Naive thymus-derived CD8-positive, alpha-beta T cell (primary cell): ENCODE data around the gene GRK5. TPM values are rescaled to one million over a fixed set of nuclear protein-coding genes. Genes with fewer than 3 reads are reported as not detected.

Experiments used
- ATAC-seq, 2 donors: fragments of 150-1000 bp; cut with Tn5 transposase in 1 of 2; sonication (Bioruptor Pico), chemical (Tn5 transposase) in 1 of 2; 1 replicate in 1 of 2; 2 replicates in 1 of 2; pipeline ENCODE4 v1.10.0; 2021; ENCODE audit warnings: mild to moderate bottlenecking in 2 of 2, moderate library complexity in 2 of 2
- POLR2A ChIA-PET: fragments of 350-600 bp; sonication (Branson Sonifier 250); formaldehyde crosslinking; loops from one replicate; lab custom pipeline; 2021; ENCODE audit warnings: antibody characterized with exemption; lab: Charles Lee
- DNase-seq, 10 donors: peaks; one replicate each; pipeline versions ENCODE4 v3.0.0 to v3.0.0-alpha.2; 2020 to 2022
- H3K27ac Mint-ChIP-seq, 10 donors: one replicate each; pipeline ENCODE4 v1.8.0; 2020 to 2022; ENCODE audit warnings: mild to moderate bottlenecking in 10 of 10, mixed read lengths in 10 of 10, moderate library complexity in 4 of 10, inconsistent platforms in 1 of 10
- H3K27me3 Mint-ChIP-seq, 5 donors: one replicate each; pipeline ENCODE4 v1.8.0; 2021 to 2022; ENCODE audit warnings: mixed read lengths in 5 of 5
- H3K36me3 Mint-ChIP-seq, 3 donors: one replicate each; pipeline ENCODE4 v1.8.0; 2020 to 2022; ENCODE audit warnings: mixed read lengths in 3 of 3, mild to moderate bottlenecking in 2 of 3, inconsistent platforms in 1 of 3
- H3K4me1 Mint-ChIP-seq, 4 donors: one replicate each; pipeline ENCODE4 v1.8.0; 2021 to 2022; ENCODE audit warnings: mixed read lengths in 4 of 4
- H3K4me3 Mint-ChIP-seq, 10 donors: one replicate each; pipeline ENCODE4 v1.8.0; 2020 to 2022; ENCODE audit warnings: mild to moderate bottlenecking in 10 of 10, mixed read lengths in 10 of 10, moderate library complexity in 6 of 10, inconsistent platforms in 1 of 10
- H3K9me3 Mint-ChIP-seq, 9 donors: one replicate each; pipeline ENCODE4 v1.8.0; 2020 to 2022; ENCODE audit warnings: mixed read lengths in 9 of 9, mild to moderate bottlenecking in 3 of 9, inconsistent platforms in 1 of 9, moderate library complexity in 1 of 9
- polyA plus RNA-seq, 3 donors: library from polyadenylated mRNA; unstranded; fragments of 300-500 nt; fragmentation: Illumina TruSeq; gene quantifications; one replicate each; pipeline ENCODE4 v1.2.3, GENCODE V29; 2021
- total RNA-seq, 8 experiments: library from RNA in 2 of 8; stranded (reverse) in 2 of 8; gene quantifications; one replicate each; pipeline ENCODE4 v1.2.3 and lab custom pipeline; 2021 to 2026

Gene GRK5
- total and polyA plus RNA-seq, 5 experiments from 2014 or later, result 4.4 to 23.2 (median 11.0) TPM

DNA sequence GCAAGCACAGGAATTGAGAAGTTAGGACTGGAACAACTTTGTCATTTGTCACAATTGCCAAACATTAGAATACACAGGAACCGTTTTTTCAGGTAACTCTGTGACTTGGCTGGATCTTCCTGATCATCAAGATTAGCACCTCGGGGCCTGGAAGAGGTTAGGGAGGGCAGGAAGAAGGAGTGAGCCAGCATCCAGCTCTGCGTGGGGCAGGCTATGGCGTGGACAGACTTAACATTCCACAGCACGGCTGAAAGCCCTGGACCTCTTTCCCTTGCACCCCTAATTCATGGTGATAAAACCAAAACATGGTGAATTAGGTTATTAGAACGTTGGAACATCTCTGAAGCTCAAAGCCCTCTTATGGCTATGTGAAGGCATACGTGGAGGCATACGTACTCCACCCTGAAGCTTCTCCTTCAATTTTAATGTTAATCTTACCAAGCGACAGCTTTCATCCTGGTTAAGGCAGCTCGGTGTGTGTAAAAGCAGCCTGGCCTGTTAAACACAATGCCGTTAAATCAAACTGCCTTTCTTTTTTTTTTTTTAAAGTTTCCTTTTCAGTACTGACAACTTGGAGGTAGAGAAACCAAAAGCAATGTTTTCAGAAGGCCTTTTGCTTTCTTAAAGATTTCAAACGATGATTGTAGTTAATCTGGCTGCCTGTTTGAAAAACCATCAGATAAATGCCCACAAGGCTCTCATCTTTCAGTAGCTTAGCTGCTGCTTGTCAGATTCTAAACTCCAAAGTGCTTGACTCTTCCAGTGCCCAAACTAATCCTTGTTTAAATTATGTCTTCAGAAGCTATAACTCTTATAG, 4.5 kb downstream of the GRK5 start:
- Mint-ChIP-seq H3K27me3 (no peaks in the 10 kb centered on the region), H3K4me1 (peaks cover 25 to 75% (median 56%) of the 10 kb centered on the region in 4 donors), H3K4me3 (peak overlapping the region; percentile 62 to 85 (median 72)), H3K36me3 (no peaks in the 10 kb centered on the region), H3K27ac (peak overlapping the region; percentile 86 to 97 (median 96)), H3K9me3 (no peaks in the 10 kb centered on the region)
- peak in 4 of 10 donors; percentile 19 to 67 (median 54) for DNase-seq
- POLR2A ChIA-PET, result interaction anchor here (0.7 to 2.3 kb wide), 6 partner anchors 57 to 331 kb away, joined by 3 to 9 read pairs (median 3); partner anchors contain the start of gene RGS10
- peak; percentile 2 to 9 for ATAC-seq

DNA sequence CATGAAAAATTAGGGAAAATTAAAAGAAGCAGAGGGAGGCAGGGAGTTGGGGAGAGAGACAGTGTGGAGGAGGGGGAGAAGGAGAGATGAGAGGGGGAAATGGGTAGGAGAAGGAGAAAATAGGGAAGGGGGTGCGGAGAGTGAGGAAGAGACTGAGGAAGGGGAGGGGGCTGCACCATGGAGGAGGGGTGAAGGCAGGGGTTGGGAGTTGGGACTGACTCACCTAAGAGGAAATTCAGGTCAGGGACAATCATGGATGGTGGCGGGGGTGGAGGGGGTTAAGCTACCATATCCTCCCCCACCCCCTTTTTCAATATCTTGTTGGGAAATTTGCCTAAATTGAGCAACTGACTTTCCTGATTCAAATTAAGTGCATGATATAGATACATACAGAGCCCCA, 8.0 kb downstream of the GRK5 start:
- POLR2A ChIA-PET, result no interaction called here
- ATAC-seq (no peak), DNase-seq (no peak)
- H3K4me1 Mint-ChIP-seq, result peaks cover 15 to 64% (median 46%) of the 10 kb centered on the region in 4 donors
- H3K27ac Mint-ChIP-seq, result peak overlapping the region in 3 of 10 donors; percentile 10 to 70 (median 67)
- no peaks in the 10 kb centered on the region for H3K36me3 Mint-ChIP-seq
- no peaks in the 10 kb centered on the region for H3K27me3 Mint-ChIP-seq
- H3K9me3 Mint-ChIP-seq, result no peaks in the 10 kb centered on the region
- H3K4me3 Mint-ChIP-seq, result no peak overlapping the region

DNA sequence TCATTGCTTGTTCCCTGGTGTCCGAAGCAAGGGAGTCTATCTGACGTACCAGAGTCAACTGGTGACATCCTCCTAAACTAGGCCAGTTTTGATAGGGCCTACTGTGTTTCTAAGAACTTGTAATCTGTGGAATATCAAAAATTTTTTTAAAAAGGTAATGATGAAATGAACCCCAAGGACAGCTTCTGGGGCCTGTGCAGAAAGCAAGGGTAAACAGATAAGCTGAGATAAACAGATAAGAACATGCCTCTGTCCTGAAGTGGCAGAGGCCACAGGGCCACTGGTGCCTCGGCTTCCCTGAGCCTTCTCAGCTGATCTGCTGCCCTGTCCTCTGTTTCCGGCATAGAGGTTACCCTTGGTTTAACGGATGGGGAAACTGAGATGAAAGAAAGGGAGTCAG, 8.8 kb downstream of the GRK5 start:
- POLR2A ChIA-PET, result no interaction called here
- Mint-ChIP-seq H3K27me3 (no peaks in the 10 kb centered on the region), H3K4me1 (peaks cover 16 to 59% (median 44%) of the 10 kb centered on the region in 4 donors), H3K9me3 (no peaks in the 10 kb centered on the region), H3K36me3 (no peaks in the 10 kb centered on the region), H3K4me3 (no peak overlapping the region), H3K27ac (peak overlapping the region in 5 of 10 donors; percentile 11 to 48 (median 22))
- no peak for DNase-seq
- no peak for ATAC-seq

DNA sequence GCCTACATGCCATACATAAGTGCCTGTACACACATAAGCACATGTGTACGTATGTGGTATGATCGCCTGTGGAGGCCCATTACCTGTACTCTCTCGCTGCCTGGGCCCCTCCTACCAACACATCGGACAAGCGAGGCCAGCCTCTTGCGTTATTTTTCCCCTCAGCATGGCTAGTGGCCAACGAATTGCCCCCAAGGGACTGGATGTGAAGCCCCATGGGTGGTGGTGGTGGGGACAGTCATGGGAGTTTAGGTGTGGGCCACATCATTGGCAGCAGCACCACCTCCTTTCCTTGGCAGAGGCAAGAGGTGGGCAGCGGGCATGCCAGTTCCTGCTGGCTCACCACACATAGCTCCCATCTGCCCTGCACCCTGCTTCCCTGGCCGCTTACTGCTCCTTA, 10.0 kb downstream of the GRK5 start:
- peak overlapping the region in 2 of 10 donors; percentile 24 to 72 for H3K27ac Mint-ChIP-seq
- no peaks in the 10 kb centered on the region for H3K9me3 Mint-ChIP-seq
- no peak for ATAC-seq
- no peak overlapping the region for H3K4me3 Mint-ChIP-seq
- POLR2A ChIA-PET, result interaction anchor here (1.1 kb wide), 1 partner anchor 37 kb away, joined by 3 read pairs; no protein-coding TSS in a partner anchor
- DNase-seq, result no peak
- H3K36me3 Mint-ChIP-seq, result no peaks in the 10 kb centered on the region
- peaks cover 11 to 58% (median 39%) of the 10 kb centered on the region in 4 donors for H3K4me1 Mint-ChIP-seq
- no peaks in the 10 kb centered on the region for H3K27me3 Mint-ChIP-seq

DNA sequence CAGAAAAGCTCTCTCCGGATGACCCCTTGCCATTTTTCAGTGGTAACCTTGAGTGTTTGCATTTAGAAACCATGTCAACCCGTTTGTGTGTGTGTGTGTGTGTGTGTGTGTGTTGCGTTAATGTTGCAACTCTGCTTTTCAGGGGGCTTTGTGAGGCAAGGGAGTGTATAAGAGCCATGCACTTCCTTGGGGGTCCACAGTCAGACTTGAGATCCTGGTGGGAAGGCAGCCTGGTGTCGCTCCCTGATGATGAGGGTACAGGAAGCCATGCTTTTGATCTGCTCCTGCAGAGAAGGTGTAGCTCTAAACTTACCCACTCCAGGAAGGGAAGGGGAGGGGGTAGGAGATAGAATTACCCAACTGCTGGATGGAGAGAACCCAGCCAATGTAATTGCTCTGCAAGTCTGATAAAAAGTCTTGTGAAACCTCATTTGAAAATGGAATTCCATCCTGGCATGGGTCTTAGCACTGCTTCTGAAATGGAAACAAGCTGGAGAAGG, 10.7 kb downstream of the GRK5 start:
- H3K27ac Mint-ChIP-seq, result peak overlapping the region in 4 of 10 donors; percentile 15 to 72 (median 44)
- no peak for ATAC-seq
- H3K4me1 Mint-ChIP-seq, result peaks cover 13 to 57% (median 33%) of the 10 kb centered on the region in 4 donors
- no peaks in the 10 kb centered on the region for H3K9me3 Mint-ChIP-seq
- POLR2A ChIA-PET, result interaction anchor here (0.6 kb wide), 1 partner anchor 287 kb away, joined by 3 read pairs; no protein-coding TSS in a partner anchor
- no peaks in the 10 kb centered on the region for H3K36me3 Mint-ChIP-seq
- no peaks in the 10 kb centered on the region for H3K27me3 Mint-ChIP-seq
- no peak for DNase-seq
- H3K4me3 Mint-ChIP-seq, result peak overlapping the region in 2 of 10 donors; percentile 15 to 62

DNA sequence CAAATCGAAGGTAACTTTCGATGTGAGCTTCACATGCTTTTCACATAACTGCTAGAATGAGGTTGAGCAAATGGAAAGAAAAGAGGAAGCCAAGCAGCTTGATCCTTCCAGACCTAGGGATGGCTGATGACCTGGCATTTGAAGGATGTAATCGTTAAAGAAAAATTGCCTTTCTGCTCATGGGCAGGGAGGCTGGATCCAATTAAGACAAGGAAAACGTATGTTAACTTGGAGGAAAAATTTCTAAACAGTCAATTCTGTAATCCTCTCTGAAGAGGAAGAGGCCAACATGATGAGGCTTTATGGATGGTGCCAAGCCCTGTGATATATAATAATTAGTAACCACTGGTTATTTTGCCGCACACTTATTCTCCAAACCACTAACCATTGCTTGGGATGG, 12.5 kb downstream of the GRK5 start:
- POLR2A ChIA-PET, result no interaction called here

DNA sequence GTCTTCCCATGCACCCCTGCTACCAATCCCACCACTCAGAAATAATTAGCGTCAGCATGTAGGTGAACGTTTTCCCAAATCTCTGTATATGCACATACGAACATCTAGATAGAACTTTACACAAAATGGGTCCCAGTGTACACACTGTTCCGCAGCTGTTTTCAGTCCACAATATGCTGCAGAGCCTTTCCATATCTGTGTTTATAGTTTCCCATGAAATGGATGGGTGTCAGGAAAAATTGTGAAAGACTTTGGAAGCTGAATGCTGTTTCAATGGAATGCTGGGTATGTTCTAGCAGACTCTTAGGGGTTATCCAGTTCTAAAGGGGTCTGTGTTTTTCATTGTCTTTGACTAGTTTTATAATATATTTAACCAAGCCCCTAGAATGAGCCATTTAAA, 13.8 kb downstream of the GRK5 start:
- ATAC-seq, result no peak
- no peak overlapping the region for H3K4me3 Mint-ChIP-seq
- no peak overlapping the region for H3K27ac Mint-ChIP-seq
- peaks cover 0 to 1% (median 0%) of the 10 kb centered on the region in 5 donors for H3K27me3 Mint-ChIP-seq
- no peaks in the 10 kb centered on the region for H3K36me3 Mint-ChIP-seq
- peaks cover 11 to 40% (median 24%) of the 10 kb centered on the region in 4 donors for H3K4me1 Mint-ChIP-seq
- DNase-seq, result no peak
- POLR2A ChIA-PET, result no interaction called here
- no peaks in the 10 kb centered on the region for H3K9me3 Mint-ChIP-seq

More for the DNA sequence above, 12.5 kb downstream of the GRK5 start:
- DNase-seq, result no peak
- H3K27me3 Mint-ChIP-seq, result peaks cover 0 to 1% (median 0%) of the 10 kb centered on the region in 5 donors
- no peak for ATAC-seq
- H3K27ac Mint-ChIP-seq, result no peak overlapping the region
- peaks cover 11 to 46% (median 24%) of the 10 kb centered on the region in 4 donors for H3K4me1 Mint-ChIP-seq
- no peaks in the 10 kb centered on the region for H3K36me3 Mint-ChIP-seq
- H3K9me3 Mint-ChIP-seq, result no peaks in the 10 kb centered on the region
- no peak overlapping the region for H3K4me3 Mint-ChIP-seq

DNA sequence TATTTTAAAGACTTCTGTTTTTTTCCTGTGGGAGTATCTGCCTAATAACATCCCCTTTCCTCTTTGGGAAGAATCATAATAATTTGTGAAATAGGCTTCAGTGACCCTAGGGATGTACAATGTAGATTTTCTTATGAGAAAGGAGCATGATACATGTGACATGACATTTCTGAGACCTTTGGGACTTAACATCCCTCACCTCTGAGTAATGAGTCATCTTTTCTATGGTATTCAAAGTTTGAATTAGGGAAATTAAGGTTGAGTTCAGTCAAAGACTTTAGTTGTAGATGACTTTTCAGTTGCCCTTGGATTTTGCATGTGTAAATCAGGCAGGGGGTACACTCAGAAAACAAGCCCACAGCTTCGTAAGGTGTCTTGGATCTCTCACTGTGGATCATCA, 14.3 kb downstream of the GRK5 start:
- ATAC-seq, result no peak

DNA sequence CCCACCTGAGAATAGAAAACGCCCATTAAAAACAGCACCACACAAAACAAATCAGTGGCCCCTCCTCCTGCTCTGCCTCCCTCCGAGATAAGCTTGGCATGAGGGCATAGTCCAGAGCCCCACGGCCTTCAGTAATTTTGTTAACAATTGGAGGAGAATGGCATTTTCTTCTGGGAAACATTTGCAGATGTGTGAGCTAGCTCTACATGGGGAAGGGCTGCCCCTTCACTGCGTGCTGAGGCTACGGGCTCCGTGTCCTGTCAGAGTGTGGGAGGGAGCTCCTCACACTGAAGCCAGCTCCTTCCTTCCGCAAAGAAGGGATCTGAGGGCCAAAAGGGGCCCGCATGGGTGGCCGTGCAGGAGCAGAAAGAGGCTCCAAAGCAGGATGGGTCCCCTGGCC, 15.2 kb downstream of the GRK5 start:
- Mint-ChIP-seq H3K4me1 (peaks cover 11 to 38% (median 24%) of the 10 kb centered on the region in 4 donors), H3K36me3 (no peaks in the 10 kb centered on the region), H3K9me3 (no peaks in the 10 kb centered on the region), H3K27me3 (peaks cover 0 to 1% (median 0%) of the 10 kb centered on the region in 5 donors), H3K4me3 (no peak overlapping the region), H3K27ac (peak overlapping the region in 2 of 10 donors; percentile 6 to 79)
- ATAC-seq (no peak), DNase-seq (no peak)
- POLR2A ChIA-PET, result interaction anchor here (0.9 kb wide), 1 partner anchor 320 kb away, joined by 3 read pairs; the partner anchor contains the start of gene RGS10

More for the DNA sequence above, 14.3 kb downstream of the GRK5 start:
- POLR2A ChIA-PET, result interaction anchor here (0.9 kb wide), 1 partner anchor 321 kb away, joined by 3 read pairs; the partner anchor contains the start of gene RGS10
- Mint-ChIP-seq H3K4me3 (no peak overlapping the region), H3K27me3 (peaks cover 0 to 1% (median 0%) of the 10 kb centered on the region in 5 donors), H3K9me3 (no peaks in the 10 kb centered on the region), H3K4me1 (peaks cover 11 to 38% (median 24%) of the 10 kb centered on the region in 4 donors), H3K36me3 (no peaks in the 10 kb centered on the region), H3K27ac (peak overlapping the region in 1 of 10 donors; percentile 79)
- DNase-seq, result no peak

DNA sequence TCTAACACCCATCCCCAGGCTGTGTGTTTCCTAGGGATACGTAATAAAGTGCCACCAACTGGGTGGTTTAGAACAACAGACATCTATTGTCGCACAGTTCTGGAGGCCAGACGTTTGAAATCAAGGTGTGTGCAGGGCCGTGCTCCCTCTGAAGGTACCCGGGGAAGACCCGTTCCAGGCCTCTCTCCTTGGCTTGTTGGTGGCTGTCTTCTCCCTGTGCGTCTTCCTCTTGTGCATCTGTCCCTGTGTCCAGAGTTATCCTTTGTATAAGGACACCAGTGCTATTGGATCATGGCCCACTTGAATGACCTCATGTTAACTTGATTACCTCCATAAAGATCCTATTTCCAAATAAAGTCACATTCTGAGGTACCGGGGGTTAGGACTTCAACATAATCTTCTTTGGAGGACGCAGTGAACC, 15.6 kb downstream of the GRK5 start:
- peaks cover 8 to 39% (median 20%) of the 10 kb centered on the region in 4 donors for H3K4me1 Mint-ChIP-seq
- POLR2A ChIA-PET, result no interaction called here
- no peaks in the 10 kb centered on the region for H3K36me3 Mint-ChIP-seq
- no peak overlapping the region for H3K4me3 Mint-ChIP-seq
- H3K27me3 Mint-ChIP-seq, result peaks cover 0 to 1% (median 0%) of the 10 kb centered on the region in 5 donors
- H3K9me3 Mint-ChIP-seq, result no peaks in the 10 kb centered on the region
- DNase-seq, result no peak
- ATAC-seq, result no peak
- H3K27ac Mint-ChIP-seq, result peak overlapping the region in 1 of 10 donors; percentile 79

DNA sequence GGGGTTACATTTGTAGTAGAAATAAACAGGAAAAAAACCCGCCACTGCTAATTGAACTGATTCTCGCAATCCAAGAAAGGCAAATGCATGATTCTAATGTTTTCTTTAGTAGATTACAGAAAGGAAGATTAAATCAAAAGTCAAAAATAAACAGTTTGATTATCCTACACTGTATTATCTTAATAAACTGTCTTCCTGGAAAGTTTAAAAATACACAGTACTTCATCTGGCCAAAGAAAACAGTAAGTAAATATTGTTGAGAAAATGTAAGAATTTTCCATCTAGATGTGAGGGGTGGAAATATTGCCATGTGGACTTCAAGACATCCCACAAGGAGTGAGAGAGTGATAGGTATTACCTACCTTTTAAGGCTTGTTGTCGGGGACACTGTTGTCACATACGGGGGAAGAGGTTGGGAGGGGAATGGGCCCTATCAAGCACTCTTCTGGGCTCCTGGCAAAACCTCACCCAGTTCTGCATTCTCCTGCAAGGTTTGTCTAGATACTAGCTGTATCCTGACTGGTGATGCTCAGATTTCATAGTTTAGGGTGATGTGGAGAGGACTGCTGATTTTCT, 17.8 kb downstream of the GRK5 start:
- Mint-ChIP-seq H3K4me1 (peaks cover 9 to 39% (median 24%) of the 10 kb centered on the region in 4 donors), H3K4me3 (no peak overlapping the region), H3K9me3 (no peaks in the 10 kb centered on the region), H3K27me3 (peaks cover 0 to 1% (median 0%) of the 10 kb centered on the region in 5 donors), H3K36me3 (peaks cover 0 to 4% (median 0%) of the 10 kb centered on the region in 3 donors), H3K27ac (no peak overlapping the region)
- POLR2A ChIA-PET, result no interaction called here
- DNase-seq, result no peak
- ATAC-seq, result no peak

DNA sequence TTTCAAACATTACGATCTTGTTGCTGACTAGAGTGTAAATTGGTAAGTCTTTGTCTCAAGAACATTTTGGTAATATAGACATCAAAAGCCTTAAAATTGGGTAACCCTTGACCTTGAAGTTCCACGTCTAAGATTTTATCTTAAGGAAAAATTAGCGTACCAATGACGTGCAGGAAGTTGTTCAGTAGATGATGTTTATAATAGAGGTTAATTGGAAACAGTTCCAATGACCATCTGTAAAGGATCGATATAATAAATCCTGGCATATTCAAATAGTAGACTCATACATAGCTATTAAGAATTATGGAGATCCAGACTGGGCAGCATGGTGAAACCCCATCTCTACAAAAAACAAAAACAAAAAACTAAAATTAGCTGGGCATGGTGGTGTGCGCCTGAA, 20.5 kb downstream of the GRK5 start:
- Mint-ChIP-seq H3K4me1 (peaks cover 4 to 40% (median 28%) of the 10 kb centered on the region in 4 donors), H3K9me3 (peaks cover 0 to 10% (median 0%) of the 10 kb centered on the region in 9 donors), H3K4me3 (no peak overlapping the region), H3K36me3 (peaks cover 4 to 9% (median 5%) of the 10 kb centered on the region in 3 donors), H3K27ac (no peak overlapping the region), H3K27me3 (peaks cover 0 to 1% (median 0%) of the 10 kb centered on the region in 5 donors)
- DNase-seq, result no peak
- ATAC-seq, result no peak
- POLR2A ChIA-PET, result no interaction called here
